Activated CD8-positive, alpha-beta memory T cell treated with anti-CD3 and anti-CD28 coated beads, Interleukin-2, amount 50 U/mL, for 1 hour (primary cell): ENCODE measurements around the gene CPAMD8.

Experiments used
- DNase-seq: peaks from one replicate; pipeline ENCODE4 v3.0.0-alpha.2; 2020; ENCODE audit errors: extremely low read depth

The CPAMD8 gene

DNA sequence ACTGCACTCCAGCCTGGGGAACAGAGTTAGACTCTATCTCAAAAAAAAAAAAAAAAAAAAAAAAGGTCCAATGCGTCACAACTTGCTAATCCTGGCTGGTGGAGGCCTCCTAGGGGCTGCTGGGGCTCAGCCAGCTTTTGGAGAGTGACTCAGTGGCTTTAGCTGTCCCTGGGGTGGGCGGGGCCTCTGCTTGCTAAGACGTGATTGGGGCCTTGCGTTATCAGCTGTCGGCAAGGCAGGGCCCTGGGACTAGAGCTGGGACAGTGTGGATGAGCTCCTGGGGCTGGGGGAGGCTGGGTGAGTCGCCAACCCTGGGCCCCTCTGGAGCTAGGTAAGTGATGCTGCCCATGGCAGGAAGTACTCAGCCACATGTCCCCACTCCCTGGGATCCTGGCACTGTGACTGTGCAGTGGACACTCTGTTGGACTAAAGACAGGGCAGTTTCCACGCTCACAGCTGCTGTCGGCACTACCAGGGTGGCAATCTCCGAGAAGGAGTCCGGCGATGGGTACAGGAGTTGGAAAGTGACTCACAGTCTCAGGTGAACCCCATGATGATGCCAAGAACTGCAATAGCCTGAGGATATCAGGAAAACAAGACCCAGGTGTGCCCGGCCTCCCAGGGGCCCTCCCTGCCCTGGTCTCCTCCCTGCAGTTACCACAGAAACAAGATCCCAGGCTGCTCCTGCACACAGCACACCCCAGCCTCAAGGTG, 105.6 kb downstream of the CPAMD8 start:
- DNase-seq: no peak

DNA sequence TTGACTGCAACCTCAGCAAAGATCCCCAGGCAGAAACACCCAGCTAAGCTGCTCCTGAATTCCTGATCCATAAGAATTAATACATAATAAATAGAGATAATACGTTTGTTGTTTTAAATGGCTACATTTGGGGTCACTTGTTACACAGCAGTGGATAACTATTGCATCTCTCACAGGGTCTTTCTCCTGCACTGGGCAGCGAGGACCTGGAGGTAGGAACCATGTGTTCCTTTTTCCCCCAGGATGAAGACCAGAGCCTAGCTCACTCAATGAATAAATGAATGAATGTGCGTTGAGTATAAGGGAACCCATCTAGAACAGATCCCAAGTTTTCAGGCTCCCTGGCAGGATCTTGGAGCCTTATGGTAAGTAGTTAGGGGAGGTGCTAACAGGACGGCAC, 107.1 kb downstream of the CPAMD8 start:
- no peak for DNase-seq

DNA sequence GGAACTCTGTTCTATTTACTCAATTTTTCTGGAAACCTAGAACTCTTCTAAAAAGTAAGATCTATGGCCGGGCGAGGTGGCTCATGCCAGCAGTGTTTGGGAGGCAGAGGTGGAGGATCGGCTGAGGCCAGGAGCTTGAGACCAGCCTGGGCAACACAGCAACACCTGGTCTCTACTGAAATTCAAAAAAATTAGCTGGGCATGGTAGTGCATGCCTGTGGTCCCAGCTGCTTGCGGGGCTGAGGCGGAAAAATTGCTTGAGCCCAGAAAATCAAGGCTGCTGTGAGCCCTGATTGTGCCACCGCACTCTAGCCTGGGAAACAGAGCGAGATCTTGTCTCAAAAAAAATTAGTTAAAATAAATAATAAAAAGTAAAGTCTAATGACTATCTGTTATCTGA, 109.2 kb downstream of the CPAMD8 start:
- no peak for DNase-seq

DNA sequence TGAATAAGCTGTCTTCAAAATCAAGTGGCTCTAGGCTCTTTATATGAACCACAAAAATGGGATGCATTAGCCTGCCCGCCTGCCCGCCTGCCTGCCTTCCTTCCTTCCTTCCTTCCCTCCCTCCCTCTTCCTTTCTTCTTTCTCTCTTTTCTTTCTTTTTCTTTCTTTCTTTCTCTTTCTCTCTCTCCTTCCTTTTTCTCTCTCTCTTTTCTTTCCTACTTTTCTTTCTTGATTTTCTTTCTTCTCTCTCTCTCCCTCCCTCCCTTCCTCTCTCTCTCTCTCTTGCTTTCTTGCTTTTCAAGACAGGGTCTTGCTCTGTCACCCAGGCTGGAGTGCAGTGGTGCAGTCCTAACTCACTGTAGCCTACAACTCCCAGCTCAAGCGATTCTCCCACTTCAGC, 110.9 kb downstream of the CPAMD8 start:
- DNase-seq: no peak

DNA sequence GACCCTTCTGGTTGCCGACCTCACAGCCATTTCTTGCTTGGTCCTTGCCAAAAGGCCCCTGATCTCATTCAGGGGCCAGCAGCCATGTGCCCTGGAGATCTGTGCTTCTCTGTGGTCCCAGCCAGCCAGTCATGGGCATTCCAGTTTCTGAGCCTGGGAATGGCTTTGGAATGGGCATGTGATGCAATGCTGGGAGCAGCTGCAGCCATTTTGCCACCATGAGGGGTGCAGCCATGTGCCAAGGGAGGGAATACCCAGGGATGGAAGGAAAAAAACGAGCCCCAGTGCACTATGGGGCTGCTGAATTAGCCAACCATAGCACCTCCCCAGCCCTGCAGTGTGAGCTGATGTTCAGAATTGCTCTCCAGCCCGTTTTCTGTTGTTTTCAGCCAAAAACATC, 111.5 kb downstream of the CPAMD8 start:
- DNase-seq: no peak

DNA sequence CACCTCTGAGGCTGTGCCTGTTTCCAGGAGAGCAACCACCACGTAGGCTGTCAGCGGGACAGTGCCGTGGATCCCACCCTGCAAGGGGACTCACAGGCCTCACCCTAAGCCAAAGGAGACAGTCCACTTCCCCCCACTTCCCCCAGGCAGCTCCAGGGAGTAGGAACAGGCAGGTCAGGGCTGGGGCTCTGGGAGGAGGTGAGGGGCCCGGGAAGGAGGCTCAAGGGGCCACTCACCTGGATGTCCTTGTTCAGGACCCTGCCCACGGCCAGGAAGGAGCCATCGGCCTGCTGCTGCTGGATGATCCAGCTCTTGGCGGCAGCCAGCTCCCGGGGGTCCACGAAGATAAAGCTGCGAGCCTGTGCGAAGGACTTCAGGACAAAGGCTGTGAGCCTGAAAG, 112.2 kb downstream of the CPAMD8 start:
- no peak for DNase-seq

DNA sequence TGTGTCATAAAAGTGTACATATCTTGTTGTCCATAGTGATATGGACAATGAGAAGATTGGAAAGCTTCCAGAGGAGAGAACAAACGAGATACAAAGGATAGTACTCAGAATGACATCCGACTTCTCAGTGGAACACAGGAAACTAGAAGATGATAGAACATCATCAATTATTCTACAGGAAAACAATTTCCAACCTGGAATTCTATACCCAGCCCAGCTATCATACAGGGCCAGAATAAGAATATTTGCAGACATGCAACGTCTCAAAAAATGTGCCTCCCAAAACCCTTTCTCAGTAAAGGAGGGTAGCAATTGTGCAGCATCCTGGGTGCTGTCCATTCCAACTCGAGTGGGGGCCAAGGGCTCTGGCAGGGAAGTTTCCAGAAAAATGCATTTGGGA, 113.8 kb downstream of the CPAMD8 start:
- DNase-seq: no peak

DNA sequence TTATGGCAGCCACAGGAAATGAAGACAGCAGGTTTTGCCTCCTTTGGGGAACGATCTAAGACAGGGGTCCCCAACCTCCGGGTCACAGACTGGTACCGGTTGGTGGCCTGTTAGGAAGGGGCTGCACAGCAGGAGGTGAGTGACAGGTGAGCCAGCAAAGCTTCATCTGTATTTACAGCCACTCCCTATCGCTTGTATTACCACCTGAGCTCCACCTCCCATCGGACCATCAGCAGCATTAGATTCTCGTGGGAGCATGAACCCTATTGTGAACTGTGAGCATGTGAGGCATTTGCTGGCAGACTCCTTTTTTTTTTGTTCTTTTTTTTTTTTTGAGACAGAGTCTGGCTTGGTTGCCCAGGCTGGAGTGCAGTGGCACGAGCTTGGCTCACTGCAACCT, 115.6 kb downstream of the CPAMD8 start:
- no peak for DNase-seq

DNA sequence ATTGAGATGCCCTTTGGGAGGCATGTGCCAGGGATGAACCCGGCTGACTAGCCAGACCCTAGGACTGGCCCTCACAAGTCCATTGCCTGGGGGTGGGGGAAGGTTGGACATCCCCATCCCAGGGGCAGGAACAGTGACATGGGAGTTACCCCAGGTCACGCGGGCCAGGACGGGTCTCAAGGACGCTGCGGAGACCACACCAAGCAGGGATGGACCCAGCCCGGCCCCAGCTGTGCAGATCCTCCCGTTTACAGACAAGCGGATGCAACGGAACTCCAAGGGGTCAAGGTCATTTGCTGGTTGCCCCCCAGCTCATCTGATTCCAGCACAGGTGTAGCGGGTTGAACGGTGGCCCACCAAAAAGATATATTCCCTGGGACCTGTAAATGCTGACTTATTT, 117.9 kb downstream of the CPAMD8 start:
- no peak for DNase-seq

DNA sequence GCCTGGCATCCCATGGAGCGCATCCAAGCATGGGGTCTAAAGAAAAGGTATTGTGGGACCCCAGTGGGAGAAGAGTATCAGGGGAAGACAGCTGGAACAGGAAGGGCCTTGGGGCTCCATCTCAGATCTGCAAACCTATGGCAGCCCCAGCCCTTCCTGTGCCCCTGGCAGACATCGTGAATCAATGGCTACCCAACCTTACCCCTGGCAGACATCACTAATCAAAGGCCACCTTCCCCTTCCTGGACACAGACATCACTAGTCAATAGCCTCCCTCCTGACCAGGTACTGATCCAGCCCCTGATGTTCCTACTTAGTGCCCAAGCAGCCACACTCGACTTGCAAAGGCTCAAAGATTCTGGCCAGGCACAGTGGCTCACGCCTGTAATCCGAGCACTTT, 122.0 kb downstream of the CPAMD8 start:
- no peak for DNase-seq

DNA sequence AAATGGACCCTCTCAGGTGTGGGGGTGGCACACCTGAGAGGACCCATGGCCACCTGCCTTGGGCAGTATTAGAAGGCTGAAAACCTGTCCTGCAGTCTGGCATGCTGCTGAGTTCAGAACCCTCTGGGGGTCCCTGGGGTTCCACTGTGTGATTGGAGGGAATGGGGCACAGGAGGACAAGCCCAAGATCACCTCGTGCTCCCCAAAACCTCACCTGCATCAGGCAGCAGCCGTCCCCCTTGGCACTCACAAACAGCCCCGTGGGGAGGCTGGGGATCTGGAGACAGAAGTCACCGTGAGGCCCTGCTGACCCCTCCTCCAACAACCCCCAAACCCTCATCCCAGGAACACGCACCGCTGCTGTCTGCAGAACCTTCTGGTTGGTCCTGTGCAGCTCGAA, 123.3 kb downstream of the CPAMD8 start:
- no peak for DNase-seq

DNA sequence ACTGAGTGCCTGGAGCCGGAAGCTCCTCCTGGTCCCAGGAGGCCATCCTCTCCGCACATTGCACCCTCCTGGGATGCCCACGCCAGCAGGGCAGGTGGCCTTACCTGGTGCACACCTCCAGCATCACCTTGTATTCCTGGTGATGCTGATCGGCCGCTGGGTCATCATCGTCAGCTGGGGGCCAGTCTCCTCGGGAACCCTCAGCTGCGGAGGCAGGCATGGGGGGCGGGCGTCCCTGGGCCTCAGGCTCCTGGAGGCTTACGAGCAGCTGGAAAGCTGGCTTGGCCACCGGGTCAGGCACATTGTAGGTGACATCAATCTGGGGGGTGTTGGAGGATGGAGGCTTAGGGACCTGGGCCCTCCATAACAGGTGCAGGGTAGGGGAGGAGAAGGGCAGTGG, 124.1 kb downstream of the CPAMD8 start:
- DNase-seq: no peak

DNA sequence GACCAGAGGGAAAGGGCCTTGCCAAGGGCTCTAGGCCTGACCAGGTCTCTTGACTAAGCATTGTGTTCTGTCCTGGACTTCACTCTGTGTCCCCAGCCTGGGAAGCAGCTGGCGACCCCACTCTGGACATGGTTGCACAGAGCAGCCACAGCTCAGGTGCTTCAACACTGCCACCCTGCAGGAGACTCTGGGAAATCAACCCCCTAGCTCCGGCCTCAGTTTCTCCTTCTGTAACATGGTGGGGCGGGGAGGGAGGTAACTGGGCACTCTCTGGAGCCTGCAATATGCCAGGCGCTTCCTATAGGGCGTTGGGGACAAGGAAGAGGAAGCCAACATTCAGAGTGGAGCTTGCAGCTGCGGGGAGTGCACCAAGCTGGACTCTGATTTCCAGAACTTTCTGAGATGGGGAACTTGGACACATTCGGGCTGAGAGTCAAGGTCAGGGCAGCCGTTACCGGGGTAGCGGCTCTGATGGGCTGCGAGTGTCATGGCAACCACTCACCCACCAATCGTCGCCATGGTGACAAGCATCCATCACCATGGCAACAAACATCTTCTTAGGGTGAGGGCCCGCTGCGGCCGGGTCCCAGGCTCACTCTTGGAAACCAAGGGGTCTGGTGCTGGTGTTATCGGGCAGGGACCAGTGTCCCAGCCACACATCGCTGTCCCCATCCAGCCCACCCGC, 125.0 kb downstream of the CPAMD8 start:
- DNase-seq: no peak

DNA sequence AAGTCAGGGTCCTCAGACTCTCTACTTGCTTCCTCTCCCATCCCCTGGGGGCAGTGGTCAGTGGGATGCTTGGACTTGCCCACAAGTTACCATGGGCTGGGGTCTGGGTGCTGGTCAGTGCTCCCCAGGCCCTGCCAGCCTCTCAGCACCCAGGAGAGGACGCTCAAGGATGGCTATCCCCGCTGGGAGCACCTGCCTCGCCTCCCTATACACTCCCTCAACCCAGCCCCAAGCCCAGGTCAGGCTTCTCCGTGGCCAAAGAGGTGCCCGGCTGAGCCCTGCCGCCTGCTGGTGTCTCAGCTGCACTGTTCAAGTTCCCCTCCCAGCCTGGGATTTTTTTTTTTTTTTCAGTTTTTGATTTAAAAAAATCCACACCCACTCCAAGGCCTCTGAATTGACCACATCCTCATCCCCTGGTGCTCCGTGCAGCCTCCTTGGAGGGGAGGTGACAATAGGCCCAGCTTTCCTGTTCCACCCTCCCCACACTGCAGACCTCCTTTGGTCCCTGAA, 127.0 kb downstream of the CPAMD8 start:
- no peak for DNase-seq

DNA sequence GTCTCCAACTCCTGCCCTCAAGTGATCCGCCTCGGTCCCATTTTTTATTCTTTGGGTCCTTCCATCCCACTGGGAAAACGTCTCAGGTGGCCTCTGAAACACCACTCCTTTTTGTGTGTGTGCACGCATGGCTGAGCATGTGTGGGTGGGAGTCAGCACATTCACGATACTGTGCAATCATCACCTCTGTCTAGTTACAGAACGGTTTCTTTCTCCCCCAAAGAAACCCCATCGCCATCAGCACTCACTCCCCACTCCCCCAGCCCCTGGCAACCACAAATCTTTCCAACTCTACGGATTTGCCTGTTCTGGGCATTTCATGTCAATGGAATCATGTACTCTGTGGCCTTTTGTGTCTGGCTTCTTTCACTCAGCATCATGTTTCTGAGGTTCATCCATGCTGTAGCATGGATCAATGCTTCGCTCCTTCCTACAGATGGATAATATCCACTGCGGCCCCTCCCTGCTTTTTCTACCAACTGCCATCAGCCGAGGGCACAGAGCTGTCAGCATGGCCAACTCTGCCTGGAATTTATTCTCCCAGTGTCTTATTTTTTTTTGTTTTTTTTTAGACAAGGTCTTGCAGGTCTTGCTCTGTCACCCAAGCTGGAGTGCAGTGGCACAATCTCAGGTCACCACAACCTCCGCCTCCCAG, 128.1 kb downstream of the CPAMD8 start:
- DNase-seq: no peak

DNA sequence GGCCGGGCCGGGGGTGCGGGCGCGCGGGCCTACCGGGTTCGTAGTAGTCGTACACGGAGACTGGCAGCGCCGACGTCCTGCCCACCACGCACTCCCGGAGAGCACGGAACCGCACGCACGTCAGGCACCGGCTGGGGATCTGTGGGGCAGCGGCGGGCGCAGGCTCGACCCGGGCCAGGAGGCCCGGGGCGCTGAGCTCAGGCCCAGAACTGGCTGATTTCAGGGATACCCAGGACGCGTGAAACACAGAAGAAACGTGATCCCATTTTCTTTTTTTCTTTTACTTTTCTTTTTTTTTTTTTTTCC, 128.8 kb downstream of the CPAMD8 start:
- DNase-seq: no peak

DNA sequence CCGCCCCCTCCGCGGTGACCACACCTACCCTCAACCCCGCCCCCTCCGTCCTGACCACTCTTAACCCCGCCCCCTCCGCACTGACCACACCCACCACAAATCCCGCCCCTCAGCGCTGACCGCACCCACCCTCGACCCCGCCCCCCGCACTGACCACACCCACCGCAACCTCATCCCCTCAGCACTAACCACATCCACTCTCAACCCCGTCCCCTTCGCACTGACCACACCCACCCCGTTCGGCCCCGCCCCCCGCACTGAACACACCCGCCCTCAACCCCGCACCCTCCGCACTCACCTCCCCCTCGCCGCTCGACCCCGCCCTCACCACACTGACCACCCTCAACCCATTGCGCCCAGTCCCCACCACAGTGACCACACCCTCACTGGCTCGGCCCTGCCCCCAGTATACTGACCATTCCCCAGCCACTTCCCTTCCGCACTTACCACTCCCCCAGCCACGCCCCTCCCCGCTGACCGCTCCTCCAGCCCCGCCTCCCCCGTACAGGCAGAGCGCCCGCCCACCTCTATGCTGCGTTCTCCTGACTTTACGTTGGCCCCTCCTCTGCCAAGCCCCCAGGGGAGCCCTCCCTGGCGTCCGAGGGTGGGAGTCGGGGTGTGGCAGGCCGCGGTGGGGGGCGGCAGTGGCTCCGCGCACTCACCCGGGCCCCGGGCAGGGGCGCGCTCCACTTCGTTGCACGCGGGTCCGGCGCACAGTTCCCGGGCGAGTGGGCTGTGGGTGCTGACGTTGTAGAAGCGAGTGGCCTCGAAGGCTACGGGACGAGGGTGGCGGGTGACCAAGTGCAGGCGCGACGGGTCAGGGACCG, 129.4 kb downstream of the CPAMD8 start:
- no peak for DNase-seq

DNA sequence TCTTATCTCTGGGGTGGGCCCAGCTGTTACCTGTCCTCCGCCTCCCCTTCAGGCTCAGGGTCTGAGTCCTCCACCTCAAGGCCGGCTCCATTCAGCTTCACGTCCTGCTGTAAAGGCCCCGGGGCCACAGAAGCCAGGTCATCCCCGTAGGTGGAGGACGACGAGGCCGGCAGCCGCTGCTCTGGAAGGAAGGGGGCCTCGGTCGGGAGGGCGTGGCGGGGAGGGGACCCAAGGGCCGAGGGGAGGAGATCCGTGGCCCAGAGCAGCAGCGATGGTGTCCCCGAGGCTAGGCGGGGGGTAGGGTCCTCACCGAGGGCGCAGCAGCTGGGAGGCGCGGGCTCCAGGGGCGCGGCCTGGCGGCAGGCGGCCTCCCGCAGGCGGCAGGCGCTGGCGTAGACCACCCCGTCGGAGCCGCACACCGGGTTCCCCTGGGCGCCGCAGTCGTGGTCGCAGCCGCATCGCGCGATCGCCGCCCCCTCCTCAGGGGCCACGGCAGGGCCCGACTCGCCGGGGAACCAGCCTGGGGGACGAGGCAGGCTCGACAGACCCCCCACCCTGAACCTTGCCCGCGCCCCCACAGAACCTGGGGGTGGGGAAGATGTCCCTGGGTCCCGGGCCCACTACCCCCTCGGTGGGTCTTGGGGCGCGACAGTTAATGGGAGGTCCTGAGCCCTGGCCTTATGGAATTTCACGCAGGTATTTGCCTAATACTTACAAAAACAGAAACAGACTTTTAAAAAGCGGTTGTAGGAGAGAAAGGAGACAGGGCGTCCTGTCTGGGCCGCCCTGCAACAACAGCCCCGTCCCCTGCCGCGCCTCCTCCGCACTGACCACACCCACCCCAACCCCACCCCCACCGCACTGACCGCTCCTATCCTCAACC, 130.2 kb downstream of the CPAMD8 start:
- DNase-seq: no peak

DNA sequence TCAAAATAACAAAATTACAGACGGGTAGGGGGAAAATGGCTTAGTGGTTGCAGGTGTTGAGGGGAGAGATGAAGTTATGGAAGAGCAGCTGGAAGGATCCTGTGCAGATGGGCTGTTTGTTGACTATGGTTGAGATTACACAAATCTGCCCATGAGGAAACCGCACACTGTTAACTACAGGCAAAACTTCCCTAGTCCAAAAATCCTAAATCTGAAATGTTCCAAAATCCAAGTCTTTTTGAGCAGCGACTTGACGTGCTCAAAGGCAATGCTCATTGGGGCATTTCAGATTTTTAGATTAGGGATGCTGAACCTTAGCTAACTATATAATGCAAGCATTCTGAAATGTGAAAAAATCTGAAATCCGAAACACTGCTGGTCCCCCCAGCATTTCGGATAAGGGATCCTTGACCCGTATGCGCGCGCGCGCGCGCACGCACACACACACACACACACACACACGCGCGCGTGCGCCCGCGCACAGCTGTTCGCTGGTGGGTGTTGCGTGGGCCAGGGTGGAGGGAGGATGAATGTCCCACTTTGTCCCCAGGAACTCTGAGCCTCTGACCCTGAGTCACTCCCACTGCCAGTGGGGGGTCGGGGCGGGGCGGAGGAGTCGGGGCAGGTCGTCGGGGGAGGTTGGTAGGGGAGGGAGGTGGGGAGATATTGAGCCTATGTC, 131.0 kb downstream of the CPAMD8 start:
- no peak for DNase-seq

DNA sequence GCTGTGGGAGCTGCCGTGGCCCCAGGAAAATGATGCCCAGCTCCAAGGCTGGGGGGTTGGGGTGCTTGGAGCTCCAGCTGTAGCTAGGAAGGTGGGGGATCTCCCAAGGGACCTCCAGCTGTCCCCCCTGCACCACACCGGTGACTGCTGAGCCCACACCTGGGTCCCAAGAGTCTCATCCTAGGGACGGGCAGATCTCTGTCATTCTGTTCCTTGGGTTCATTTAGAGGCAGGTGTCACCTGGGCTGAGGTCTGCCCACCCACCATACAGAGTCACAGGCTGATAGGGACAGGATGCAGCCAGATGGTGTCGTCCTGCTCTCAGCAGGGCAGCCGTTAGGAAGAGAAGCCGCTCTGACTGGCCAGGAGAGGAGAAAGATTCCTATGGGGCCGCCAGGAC, 132.5 kb downstream of the CPAMD8 start:
- DNase-seq: no peak

DNA sequence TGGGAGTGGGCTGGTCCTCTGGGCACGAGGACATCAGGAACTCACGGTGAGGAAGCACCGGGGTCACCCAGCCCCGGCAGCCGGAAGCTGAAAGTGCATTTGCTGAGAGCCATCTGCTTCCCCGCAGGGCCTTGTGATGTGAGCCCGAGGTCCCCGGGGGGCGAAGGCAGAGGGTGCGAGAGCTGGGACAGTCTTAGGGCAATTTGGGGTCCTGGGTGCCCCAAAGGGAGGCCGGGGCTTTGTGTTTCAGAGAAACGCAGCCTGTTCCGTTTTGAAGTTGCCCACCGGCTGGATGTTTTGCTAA, 133.0 kb downstream of the CPAMD8 start:
- no peak for DNase-seq
